ENCODE data around the gene GALNT6.

DNA sequence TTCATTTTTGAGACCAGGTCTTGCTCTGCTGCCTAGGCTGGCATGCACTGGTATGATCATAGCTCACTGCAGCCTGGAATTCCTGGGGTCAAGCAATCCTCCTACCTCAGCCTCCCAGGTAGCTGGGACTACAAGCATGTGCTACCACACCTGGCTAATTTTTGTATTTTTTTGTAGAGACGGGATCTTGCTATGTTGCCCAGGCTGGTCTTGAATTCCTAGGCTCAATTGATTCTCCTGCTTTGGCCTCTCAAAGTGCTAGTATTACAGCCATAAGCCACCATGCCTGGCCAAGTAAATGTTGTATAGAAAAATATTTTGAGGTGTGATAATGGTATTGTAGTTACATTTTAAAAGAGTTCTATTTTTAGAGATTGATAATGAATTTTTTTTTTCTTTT is 79.8 kb downstream of the GALNT6 start:
- TF ChIP-seq, protein P1, sequence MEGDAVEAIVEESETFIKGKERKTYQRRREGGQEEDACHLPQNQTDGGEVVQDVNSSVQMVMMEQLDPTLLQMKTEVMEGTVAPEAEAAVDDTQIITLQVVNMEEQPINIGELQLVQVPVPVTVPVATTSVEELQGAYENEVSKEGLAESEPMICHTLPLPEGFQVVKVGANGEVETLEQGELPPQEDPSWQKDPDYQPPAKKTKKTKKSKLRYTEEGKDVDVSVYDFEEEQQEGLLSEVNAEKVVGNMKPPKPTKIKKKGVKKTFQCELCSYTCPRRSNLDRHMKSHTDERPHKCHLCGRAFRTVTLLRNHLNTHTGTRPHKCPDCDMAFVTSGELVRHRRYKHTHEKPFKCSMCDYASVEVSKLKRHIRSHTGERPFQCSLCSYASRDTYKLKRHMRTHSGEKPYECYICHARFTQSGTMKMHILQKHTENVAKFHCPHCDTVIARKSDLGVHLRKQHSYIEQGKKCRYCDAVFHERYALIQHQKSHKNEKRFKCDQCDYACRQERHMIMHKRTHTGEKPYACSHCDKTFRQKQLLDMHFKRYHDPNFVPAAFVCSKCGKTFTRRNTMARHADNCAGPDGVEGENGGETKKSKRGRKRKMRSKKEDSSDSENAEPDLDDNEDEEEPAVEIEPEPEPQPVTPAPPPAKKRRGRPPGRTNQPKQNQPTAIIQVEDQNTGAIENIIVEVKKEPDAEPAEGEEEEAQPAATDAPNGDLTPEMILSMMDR (conservative IDR thresholded peaks at IDR 0.05; ENCODE audit: low read depth, low read length): no peak
- TF ChIP-seq EZH2 (IDR thresholded peaks at IDR 0.05; ENCODE audit: low read length, unreplicated experiment) (no peak), EZH2phosphoT487 (IDR thresholded peaks at IDR 0.05; ENCODE audit: borderline replicate concordance, low read length) (no peak)

Data from PC-3 (cell line).